PC-3 (cell line): ENCODE data around the gene SHBG.

Experiments
- EZH2 ChIP-seq: fragments of 300-600 bp; sonication (generic); IDR thresholded peaks from one replicate; pipeline ENCODE4 v1.6.1; 2017; ENCODE audit warnings: antibody characterized with exemption, mild to moderate bottlenecking, low read length; ENCODE audit not compliant: unreplicated experiment
- EZH2phosphoT487 ChIP-seq: fragments of 300-600 bp; sonication (generic); IDR thresholded peaks from 2 replicates; pipeline ENCODE4 v1.6.1; 2018; ENCODE audit warnings: mild to moderate bottlenecking, antibody characterized with exemption, low read length, borderline replicate concordance
- TF ChIP-seq, protein P1 (sequence below): fragments of 300-600 bp; sonication (generic); conservative IDR thresholded peaks from 2 replicates; pipeline ENCODE4 v1.5.1; 2017; ENCODE audit warnings: antibody characterized with exemption, low read depth, mild to moderate bottlenecking, low read length

DNA sequence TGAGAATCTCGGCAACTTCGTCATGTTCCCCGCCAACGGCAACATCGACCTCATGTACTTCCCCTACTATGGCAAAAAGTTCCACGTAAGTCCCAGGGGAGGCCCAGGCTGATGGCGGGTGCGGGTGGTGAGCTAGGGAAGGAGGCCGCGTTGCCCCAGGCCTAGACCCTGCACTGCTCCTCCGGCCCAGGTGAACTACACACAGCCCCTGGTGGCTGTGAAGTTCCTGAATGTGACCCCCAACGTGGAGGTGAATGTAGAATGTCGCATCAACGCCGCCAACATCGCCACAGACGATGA, 25.6 kb downstream of the SHBG start:
- TF ChIP-seq, protein P1, sequence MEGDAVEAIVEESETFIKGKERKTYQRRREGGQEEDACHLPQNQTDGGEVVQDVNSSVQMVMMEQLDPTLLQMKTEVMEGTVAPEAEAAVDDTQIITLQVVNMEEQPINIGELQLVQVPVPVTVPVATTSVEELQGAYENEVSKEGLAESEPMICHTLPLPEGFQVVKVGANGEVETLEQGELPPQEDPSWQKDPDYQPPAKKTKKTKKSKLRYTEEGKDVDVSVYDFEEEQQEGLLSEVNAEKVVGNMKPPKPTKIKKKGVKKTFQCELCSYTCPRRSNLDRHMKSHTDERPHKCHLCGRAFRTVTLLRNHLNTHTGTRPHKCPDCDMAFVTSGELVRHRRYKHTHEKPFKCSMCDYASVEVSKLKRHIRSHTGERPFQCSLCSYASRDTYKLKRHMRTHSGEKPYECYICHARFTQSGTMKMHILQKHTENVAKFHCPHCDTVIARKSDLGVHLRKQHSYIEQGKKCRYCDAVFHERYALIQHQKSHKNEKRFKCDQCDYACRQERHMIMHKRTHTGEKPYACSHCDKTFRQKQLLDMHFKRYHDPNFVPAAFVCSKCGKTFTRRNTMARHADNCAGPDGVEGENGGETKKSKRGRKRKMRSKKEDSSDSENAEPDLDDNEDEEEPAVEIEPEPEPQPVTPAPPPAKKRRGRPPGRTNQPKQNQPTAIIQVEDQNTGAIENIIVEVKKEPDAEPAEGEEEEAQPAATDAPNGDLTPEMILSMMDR, result no peak
- TF ChIP-seq EZH2 (no peak), EZH2phosphoT487 (no peak)
